ENCODE measurements around the gene FGD4.

The FGD4 gene

GRCh38 chr12:32618115-32618514 lies 218.8 kb downstream of the FGD4 start:
- DNase-seq = no peak

- DNase-seq = no peak
Observed at GRCh38 chr12:32627976-32628375, 228.6 kb downstream of the FGD4 start.

- DNase-seq = no peak
Observed at GRCh38 chr12:32641287-32641901, 242.0 kb downstream of the FGD4 start.

- DNase-seq = no peak
Observed at GRCh38 chr12:32644431-32644830, 245.1 kb downstream of the FGD4 start.

- DNase-seq = no peak
Observed at GRCh38 chr12:32647275-32647674, 247.9 kb downstream of the FGD4 start.

- no peak for DNase-seq
Observed at GRCh38 chr12:32650508-32650907, 251.2 kb downstream of the FGD4 start.

- DNase-seq = no peak
Observed at GRCh38 chr12:32651151-32651955, 252.0 kb downstream of the FGD4 start.

- DNase-seq = no peak
Observed at GRCh38 chr12:32651956-32652210, 252.5 kb downstream of the FGD4 start.

GRCh38 chr12:32659908-32660440 lies 260.6 kb downstream of the FGD4 start:
- DNase-seq = no peak

GRCh38 chr12:32661706-32662105 lies 262.3 kb downstream of the FGD4 start:
- DNase-seq = no peak

- no peak for DNase-seq
Observed at GRCh38 chr12:32662665-32663064, 263.3 kb downstream of the FGD4 start.

GRCh38 chr12:32666018-32666417 lies 266.7 kb downstream of the FGD4 start:
- no peak for DNase-seq

GRCh38 chr12:32669584-32669983 lies 270.2 kb downstream of the FGD4 start:
- no peak for DNase-seq

- no peak for DNase-seq
Observed at GRCh38 chr12:32671930-32672780, 272.8 kb downstream of the FGD4 start.

- peak; percentile 86 for DNase-seq
Observed at GRCh38 chr12:32679091-32679919, 279.9 kb downstream of the FGD4 start, which contains the start of gene DNM1L. Gene DNM1L (plus strand): TSS chr12:32679301. CDS start chr12:32679364, 63 bp downstream.

- no peak for DNase-seq
Observed at GRCh38 chr12:32679920-32680237, 280.5 kb downstream of the FGD4 start.

GRCh38 chr12:32680787-32681186 lies 281.4 kb downstream of the FGD4 start:
- DNase-seq = no peak

GRCh38 chr12:32681272-32681671 lies 281.9 kb downstream of the FGD4 start:
- no peak for DNase-seq

GRCh38 chr12:32686340-32686739 lies 287.0 kb downstream of the FGD4 start:
- DNase-seq = no peak

GRCh38 chr12:32688786-32689185 lies 289.4 kb downstream of the FGD4 start:
- DNase-seq = no peak

- no peak for DNase-seq
Observed at GRCh38 chr12:32690927-32691326, 291.6 kb downstream of the FGD4 start.

GRCh38 chr12:32692358-32692757 lies 293.0 kb downstream of the FGD4 start:
- DNase-seq = no peak

GRCh38 chr12:32693036-32693435 lies 293.7 kb downstream of the FGD4 start:
- no peak for DNase-seq
